DMS153 treated with DMSO at 0.1 percent for 48 hours (cell line): ENCODE results near the gene AP3D1.
"Not testable (repeated sequence)": the region's sequence is repeated elsewhere in the genome, so short reads cannot be mapped to it uniquely, and the experiment has no call there.

ENCODE experiments used
- DNase-seq: peaks from one replicate; lab custom pipeline; 2025; ENCODE audit not compliant: unreplicated experiment; lab: John Stamatoyannopoulos, UW

Gene AP3D1

GRCh38 chr19:2154587-2155075, 3.3 kb upstream of the AP3D1 start:
- DNase-seq = no peak

GRCh38 chr19:2150794-2151338, 500 bp downstream of the AP3D1 start:
- no peak for DNase-seq

GRCh38 chr19:2149980-2150793, 1.2 kb downstream of the AP3D1 start:
- DNase-seq = no peak

GRCh38 chr19:2148482-2149135, 2.8 kb downstream of the AP3D1 start:
- DNase-seq = no peak

- no peak for DNase-seq
Observed at GRCh38 chr19:2145831-2146241, 5.5 kb downstream of the AP3D1 start.

- no peak for DNase-seq
Observed at GRCh38 chr19:2144190-2144589, 7.2 kb downstream of the AP3D1 start.

GRCh38 chr19:2142173-2142829, 9.1 kb downstream of the AP3D1 start:
- no peak for DNase-seq

- no peak for DNase-seq
Observed at GRCh38 chr19:2140138-2140569, 11.2 kb downstream of the AP3D1 start.

GRCh38 chr19:2139385-2140137, 11.8 kb downstream of the AP3D1 start:
- DNase-seq = no peak

- DNase-seq = no peak
Observed at GRCh38 chr19:2138061-2138728, 13.2 kb downstream of the AP3D1 start.

GRCh38 chr19:2136796-2137195, 14.6 kb downstream of the AP3D1 start:
- no peak for DNase-seq

- DNase-seq = no peak
Observed at GRCh38 chr19:2135474-2136402, 15.6 kb downstream of the AP3D1 start.

GRCh38 chr19:2132731-2133490, 18.5 kb downstream of the AP3D1 start:
- DNase-seq = no peak

- DNase-seq = no peak
Observed at GRCh38 chr19:2132191-2132590, 19.2 kb downstream of the AP3D1 start.

GRCh38 chr19:2131012-2131975, 20.1 kb downstream of the AP3D1 start:
- DNase-seq = not testable (repeated sequence)

- DNase-seq = no peak
Observed at GRCh38 chr19:2129892-2130770, 21.2 kb downstream of the AP3D1 start.
